ENCODE data around the gene STRN4. TPM values are rescaled to one million over a fixed set of nuclear protein-coding genes. Genes with fewer than 3 reads are reported as not detected.

Gene STRN4
- total RNA-seq, 1 donor from 2014 or later: 103 TPM

GRCh38 chr19:46748325-46749109 is 2.3 kb upstream of the STRN4 start:
- intact Hi-C loops (cut with micrococcal nuclease): loop anchor here (1.0 to 5.0 kb wide), 3 partner anchors 39 to 219 kb away; partner anchors contain the start of gene SLC1A5

- intact Hi-C loops (cut with micrococcal nuclease): loop anchor here (1.0 to 5.0 kb wide), 4 partner anchors 17 to 145 kb away; partner anchors contain the start of genes CALM3 and SLC1A5
Observed at GRCh38 chr19:46745521-46746280, 549 bp downstream of the STRN4 start, which contains the start of gene FKRP. Gene FKRP (plus strand): TSS chr19:46746057. CDS start chr19:46755451, 9,394 bp downstream.

- intact Hi-C loops (cut with micrococcal nuclease): loop anchor here (5.0 kb wide), 1 partner anchor 42 kb away; the partner anchor contains the start of gene SLC1A5
Observed at GRCh38 chr19:46745030-46745429, 1.2 kb downstream of the STRN4 start.

GRCh38 chr19:46744005-46744691 is 2.1 kb downstream of the STRN4 start:
- intact Hi-C loops (cut with micrococcal nuclease): no loop called here

GRCh38 chr19:46742926-46743480 is 3.2 kb downstream of the STRN4 start:
- intact Hi-C loops (cut with micrococcal nuclease): no loop called here

GRCh38 chr19:46741447-46741846 is 4.8 kb downstream of the STRN4 start:
- intact Hi-C loops (cut with micrococcal nuclease): no loop called here

GRCh38 chr19:46739290-46739771 is 6.9 kb downstream of the STRN4 start:
- intact Hi-C loops (cut with micrococcal nuclease): no loop called here

GRCh38 chr19:46737761-46738171 is 8.5 kb downstream of the STRN4 start:
- intact Hi-C loops (cut with micrococcal nuclease): no loop called here

- intact Hi-C loops (cut with micrococcal nuclease): no loop called here
Observed at GRCh38 chr19:46737298-46737654, 9.0 kb downstream of the STRN4 start.

- intact Hi-C loops (cut with micrococcal nuclease): no loop called here
Observed at GRCh38 chr19:46736531-46737297, 9.5 kb downstream of the STRN4 start.

- intact Hi-C loops (cut with micrococcal nuclease): no loop called here
Observed at GRCh38 chr19:46733690-46734292, 12.5 kb downstream of the STRN4 start.

- intact Hi-C loops (cut with micrococcal nuclease): no loop called here
Observed at GRCh38 chr19:46732966-46733689, 13.1 kb downstream of the STRN4 start.

GRCh38 chr19:46732172-46732938 is 13.9 kb downstream of the STRN4 start:
- intact Hi-C loops (cut with micrococcal nuclease): no loop called here

- intact Hi-C loops (cut with micrococcal nuclease): no loop called here
Observed at GRCh38 chr19:46731584-46731983, 14.7 kb downstream of the STRN4 start.

- intact Hi-C loops (cut with micrococcal nuclease): no loop called here
Observed at GRCh38 chr19:46731007-46731501, 15.2 kb downstream of the STRN4 start.

GRCh38 chr19:46730595-46730994 is 15.7 kb downstream of the STRN4 start:
- intact Hi-C loops (cut with micrococcal nuclease): no loop called here

GRCh38 chr19:46730187-46730586 is 16.1 kb downstream of the STRN4 start:
- intact Hi-C loops (cut with micrococcal nuclease): no loop called here

GRCh38 chr19:46729696-46730095 is 16.6 kb downstream of the STRN4 start:
- intact Hi-C loops (cut with micrococcal nuclease): loop anchor here (2.0 kb wide), 1 partner anchor 17 kb away; the partner anchor contains the start of genes FKRP and STRN4

All from T-helper 1 cell treated with Interleukin-12 subunit alpha and Interleukin-12 subunit beta and Interleukin-4 antibody, amounts not matched to agents 30 ng/mL and 1 ng/mL, for 36 hours (primary cell).